ENCODE results near the gene PRKAR1B.
"Not testable (repeated sequence)": the region's sequence is repeated elsewhere in the genome, so short reads cannot be mapped to it uniquely, and the experiment has no call there.

The PRKAR1B gene

DNA sequence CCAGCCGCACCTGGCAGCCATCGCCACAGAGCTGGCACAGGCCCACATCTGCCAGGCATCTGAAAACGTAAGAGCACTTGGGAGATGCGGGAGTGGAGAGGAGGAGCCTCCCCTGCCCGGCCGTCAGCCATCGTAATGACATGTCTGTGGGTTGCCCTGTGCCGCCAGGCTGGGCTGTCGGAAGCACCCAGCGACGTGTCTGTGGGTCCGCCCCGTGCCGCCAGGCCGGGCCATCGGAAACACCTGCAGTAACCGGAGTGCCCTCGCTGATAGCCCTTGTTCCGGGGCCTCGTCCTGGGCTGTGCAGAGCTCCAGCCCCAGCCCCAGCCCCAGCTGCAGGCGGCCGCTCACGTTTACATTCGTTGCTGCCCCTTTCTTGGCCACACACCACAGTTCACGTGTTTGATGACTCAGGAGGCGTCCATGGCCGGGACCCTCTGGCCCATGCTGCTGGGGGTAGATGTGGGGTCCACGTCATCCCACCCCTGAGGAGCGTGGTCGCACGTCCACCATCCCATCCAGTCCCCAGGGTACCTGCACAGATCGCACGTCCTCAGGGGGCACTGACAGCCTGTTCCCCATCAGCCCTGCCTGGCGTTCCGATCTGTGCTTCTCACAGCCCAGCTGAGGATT is 30.0 kb upstream of the PRKAR1B start:
- DNase-seq: no peak

DNA sequence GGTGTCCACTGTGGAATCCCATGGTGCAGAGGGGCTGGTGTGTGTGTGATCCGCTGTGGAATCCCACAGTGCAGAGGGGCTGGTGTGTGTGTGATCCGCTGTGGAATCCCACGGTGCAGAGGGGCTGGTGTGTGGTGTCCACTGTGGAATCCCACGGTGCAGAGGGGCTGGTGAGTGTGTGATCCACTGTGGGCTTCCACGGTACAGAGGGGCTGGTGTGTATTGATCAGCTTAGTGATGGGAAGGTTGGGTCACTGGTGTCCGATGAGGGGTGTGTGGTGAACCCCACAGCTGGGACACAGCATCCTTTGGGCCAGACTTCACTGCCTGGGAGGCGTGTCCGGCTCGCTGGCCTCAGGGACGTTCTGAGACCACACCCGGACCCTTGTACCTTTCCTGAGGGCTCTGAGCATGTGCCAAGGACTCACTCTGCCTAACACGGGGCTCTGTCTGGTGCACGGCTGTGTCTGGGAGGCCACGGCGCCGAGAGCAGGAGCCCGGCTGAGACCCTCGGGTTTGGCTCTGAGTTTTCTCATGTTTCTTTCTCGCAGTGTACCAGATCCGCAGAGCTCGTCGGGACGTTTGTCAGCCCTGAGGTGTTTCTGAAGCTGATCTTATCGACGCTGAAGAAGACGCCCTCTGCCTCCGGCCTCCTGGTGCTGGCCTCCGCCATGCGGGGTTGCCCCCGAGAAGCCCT is 29.3 kb upstream of the PRKAR1B start:
- no peak for DNase-seq

DNA sequence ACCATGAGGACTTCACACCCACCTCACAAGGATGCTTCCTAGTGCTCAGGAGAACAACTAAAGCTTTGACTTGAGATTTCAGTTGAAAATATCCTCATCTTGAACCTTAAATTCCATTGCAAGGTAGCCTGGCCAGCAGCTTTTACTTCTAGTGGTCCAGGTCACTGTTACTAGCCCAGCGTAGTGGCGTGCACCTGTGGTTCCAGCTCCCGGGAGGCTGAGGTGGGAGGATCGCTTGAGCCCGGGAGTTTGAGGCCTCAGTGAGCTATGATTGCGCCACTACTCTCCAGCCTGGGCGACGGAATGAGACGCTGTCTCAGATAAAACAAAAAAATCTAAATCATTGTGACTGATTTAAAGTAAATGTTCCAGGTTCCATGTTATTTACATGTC is 28.3 kb upstream of the PRKAR1B start:
- no peak for DNase-seq

DNA sequence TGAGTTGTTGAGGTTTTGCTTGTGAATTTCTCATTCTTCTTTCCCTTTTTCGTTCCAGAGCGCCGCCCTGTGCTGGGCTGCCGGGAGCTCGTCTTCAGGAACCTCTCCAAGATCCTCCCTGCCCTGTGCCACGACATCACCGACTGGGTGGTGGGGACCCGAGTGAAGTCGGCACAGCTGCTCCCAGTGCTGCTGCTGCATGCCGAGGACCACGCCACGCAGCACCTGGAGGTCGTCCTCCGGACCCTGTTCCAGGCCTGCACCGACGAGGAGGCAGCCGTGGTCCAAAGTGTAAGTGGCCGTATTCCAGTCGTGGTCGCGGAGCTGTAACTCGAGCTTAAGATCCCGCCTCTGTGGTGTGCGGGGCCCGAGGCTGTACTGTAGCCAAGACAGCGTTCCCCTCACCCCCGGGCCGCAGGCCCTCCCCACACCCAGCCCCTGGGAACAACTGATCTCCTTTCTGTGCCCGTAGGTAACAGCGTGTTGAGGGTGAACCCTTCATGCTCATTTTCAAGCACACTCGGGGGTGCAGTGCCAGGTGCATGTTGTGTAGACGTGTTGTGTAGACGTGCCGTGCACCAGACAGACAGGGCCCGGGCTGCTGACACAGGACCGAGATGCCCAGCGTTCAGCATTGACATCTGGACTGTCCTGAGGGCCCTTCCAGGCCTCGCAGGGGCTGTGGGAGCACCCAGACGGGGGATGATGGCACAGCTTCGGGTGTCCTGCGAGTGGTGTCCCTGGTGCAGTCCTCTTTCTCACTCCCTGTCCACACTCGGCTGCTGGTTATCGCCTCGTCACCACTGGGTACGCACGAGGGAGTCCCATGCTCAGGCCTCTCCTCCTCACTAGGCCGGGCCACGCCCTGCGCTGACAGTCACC is 27.7 kb upstream of the PRKAR1B start:
- no peak for DNase-seq

DNA sequence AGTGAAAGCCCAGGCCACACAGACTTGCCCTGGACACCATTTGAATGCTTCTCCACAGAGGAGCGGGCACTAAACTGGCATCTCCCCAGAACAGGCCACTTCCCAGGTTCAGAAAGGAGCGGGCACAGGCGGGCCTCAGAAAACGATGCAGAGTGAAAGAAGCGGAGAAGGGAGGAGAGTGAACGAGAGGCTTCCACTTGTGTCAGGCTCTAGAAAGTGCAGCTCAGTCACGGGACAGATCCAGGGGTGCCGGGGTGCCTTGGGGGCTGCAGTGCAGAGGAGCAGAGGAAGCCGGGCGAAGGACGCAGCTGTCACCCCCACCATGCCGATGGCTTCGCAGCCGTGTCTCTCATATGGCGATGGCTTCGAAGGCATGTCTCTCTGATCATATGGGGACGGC is 26.1 kb upstream of the PRKAR1B start:
- no peak for DNase-seq

DNA sequence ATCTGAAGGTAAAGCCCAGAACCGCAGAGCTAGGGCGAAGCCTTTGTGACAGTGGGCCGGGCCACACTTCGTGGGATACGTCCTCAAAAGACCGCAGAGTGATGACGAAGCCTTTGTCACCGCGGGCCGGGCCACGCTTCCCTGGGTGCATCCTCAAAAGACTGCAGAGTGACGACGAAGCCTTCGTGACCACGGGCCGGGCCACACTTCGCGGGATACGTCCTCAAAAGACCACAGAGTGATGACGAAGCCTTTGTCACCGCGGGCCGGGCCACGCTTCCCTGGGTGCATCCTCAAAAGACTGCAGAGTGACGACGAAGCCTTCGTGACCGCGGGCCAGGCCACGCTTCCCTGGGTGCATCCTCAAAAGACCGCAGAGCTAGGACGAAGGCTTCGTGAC is 25.2 kb upstream of the PRKAR1B start:
- DNase-seq: not testable (repeated sequence)

DNA sequence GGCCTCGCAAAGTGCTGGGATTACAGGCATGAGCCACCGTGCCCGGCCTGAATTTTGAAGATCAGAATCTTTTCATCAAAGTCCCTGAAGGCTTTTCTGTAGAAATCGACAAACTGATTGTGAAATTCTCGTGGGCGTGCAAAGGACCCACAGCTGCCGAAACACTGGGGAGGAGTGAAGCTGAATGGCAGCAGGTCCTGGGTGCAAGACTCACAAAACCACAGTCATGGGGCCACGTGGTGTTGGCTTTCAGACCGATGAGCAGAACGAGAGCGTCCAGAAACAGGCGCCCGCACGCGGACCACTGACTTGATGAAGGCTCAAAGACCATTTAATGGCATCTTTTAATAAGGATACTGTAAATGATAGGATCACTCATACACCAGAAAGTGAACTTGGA is 24.7 kb upstream of the PRKAR1B start:
- no peak for DNase-seq

DNA sequence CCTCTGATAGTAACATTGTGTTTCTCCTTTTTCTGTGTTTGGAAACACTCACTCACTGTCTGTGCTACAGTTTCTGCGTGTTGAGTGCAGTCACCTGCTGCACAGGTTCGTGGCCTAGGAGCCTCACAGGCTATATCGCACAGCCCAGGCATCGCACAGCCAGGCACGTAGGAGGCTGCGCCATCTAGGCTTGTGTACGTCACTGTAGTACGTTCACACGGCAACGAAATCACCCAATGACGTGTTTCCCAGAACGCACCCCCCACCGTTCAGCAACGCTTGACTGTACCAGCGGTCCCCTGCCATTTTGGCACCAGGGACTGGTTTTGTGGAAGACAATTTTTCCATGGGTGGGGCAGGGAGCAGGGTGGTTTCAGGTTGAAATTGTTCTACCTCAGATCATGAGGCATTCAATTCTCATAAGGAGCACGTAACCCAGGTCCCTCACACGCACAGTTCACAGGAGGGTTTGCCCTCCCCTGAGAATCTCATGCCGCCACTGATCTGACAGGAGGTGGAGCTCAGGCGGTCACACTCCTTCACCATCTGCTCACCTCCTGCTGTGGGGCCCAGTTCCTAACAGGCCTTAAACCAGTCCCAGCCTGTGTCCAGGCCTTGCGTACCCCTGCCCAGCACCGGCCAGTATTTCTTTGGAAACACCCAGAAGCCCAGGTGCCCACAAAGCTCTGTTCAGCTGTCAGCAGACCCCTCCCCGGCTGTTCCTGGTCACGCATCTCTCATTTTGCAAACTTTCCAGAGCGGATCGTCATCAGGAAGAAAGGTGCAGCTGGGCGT is 23.2 kb upstream of the PRKAR1B start:
- DNase-seq: no peak

DNA sequence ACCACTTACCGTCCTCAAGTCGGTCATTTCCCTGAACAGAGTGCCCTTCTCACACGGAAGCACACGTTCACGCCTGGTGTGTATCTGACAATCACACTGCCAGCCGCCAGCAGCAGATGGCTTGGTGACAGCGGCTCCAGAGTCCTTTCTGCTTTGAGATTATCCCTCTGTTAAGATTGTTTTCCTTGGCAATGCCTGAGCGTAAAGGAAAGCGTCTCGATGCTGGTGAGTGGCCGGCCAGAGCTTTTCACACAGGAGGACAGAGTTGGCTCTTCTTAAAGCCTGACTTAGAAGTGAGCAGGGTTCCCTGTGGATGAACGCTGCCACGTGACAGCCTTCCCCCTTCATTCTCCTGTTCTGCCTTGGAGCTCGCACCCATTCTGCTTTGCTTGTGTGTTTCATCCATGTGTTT is 22.1 kb upstream of the PRKAR1B start:
- DNase-seq: no peak

DNA sequence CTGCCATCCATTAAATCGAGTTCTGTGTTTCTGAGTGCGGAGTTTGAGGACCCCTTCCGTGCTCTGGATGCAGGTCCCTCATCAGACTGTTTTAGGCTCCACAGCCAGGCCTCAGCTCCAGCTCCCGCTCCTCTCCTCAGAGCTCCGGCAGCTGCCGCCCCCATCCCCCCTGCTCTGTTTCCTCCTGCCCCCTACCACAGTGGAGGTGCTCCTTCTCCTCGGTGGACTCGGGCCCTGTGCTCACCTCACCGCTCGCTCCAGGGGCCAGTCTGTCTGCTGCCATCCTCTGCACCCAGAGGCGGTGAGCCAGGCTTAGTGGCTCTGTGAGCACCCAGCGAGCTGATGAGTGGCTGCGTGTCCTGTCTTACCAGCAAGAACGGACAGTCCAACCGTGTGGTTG is 21.4 kb upstream of the PRKAR1B start:
- no peak for DNase-seq

DNA sequence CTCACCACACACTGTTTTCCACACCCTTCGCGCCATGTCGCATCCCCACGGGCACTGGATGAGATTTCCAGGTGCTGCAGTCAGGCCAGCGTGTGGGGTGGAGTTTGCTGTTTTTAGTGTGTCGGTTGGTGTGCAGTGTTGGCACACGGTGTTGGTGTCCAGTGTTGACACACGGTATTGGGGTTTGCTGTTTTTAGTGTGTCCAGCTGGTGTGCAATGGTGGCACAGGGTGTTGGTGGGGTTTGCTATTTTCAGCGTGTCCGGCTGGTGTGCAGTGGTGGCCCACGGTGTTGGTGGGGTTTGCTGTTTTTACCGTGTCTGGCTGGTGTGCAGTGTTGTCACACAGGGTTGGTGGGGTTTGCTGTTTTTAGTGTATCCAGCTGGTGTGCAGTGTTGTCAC is 20.1 kb upstream of the PRKAR1B start:
- no peak for DNase-seq

DNA sequence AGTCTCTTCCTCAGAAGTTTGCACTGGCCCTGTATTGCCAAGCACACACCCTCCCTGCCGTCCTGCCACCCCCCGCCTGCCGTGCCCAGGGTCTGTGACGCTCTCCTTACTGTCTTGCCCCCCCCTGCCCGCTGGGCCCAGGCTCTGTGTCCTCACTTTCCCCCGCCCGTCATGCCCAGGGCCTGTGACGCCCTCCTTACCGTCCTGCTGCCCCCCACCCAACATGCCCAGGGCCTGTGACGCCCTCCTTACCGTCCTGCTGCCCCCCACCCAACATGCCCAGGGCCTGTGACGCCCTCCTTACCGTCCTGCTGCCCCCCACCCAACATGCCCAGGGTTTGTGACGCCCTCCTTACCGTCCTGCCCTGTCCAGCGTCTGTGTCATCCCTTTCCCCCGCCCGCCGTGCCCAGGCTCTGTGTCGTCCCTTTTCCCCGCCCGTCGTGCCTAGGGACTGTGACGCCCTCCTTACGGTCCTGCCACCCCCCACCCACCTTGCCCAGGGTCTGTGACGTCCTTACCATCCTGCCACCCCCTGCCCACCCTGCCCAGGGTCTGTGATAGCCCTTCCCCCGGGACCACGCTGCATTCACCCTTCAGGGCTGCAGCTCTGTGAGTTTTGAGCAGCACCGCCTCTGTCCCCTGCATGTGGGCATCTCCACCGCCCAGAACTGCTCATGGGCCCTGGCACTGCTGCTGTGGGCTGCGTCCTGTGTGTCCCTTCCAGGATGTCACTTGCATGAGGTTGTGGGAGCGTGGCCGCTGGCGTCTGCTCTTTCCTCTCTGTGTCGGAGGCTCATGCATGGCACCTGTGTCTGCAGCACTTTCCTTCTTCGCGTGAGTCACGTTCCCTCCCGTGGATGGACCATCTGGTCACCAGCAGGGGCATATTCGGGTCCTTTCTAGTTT is 19.3 kb upstream of the PRKAR1B start:
- no peak for DNase-seq

DNA sequence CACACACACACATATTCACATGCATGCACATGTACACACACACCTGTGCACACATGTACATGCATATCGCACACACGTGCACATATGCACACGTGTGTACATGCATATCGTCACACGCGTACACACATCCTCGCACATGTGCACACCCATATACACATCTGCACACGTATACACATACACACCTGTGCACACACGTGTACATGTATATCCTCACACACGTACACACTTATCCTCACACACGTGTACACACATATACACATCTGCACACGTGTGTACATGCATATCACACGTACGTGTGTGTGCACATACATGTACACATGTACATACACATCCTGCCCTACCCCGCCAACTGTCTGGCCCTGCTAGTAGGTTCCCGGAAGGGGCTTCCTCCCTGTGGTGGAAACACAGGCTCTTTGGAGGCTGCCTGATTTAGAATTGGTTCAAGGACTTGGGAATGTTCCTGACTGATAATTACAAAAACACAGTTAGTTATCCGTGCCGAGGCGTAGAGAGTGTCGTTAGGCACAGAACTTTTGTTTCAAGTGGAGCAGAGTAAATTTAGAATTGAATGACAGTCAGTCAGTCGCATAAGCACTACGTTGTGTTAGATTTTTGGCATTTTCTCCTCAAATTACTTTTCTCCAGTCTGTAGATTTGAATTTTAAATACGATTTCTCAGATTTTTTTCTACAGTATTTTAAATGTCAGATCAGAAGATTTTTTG is 18.5 kb upstream of the PRKAR1B start:
- no peak for DNase-seq

DNA sequence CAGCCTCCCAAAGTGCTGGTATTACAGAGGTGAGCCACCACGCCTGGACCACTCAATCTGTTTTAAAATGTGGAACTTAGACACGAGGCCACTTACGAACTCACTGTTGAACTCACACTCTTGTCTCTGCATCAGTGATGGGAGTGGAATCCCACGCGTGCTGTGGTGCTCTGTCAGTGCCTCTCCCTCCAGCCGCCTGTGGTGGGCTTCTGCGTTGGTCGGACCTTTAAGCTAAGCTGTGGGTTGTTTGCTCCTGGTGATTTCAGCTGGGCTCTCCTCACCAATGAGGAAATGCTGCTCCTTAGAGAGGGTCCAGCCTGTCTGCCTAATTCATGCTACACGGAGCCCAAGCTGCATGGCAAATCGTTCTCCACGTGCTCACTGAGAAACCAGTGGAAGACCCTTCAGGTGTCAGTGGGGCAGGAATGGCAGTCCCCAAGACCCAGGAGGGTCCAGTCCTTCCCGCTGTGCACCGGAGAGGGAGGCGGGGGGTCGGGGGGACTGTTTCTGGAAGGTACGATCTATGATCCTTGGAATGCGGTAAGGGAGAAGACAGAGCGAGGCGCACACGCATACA is 17.9 kb upstream of the PRKAR1B start:
- DNase-seq: no peak

DNA sequence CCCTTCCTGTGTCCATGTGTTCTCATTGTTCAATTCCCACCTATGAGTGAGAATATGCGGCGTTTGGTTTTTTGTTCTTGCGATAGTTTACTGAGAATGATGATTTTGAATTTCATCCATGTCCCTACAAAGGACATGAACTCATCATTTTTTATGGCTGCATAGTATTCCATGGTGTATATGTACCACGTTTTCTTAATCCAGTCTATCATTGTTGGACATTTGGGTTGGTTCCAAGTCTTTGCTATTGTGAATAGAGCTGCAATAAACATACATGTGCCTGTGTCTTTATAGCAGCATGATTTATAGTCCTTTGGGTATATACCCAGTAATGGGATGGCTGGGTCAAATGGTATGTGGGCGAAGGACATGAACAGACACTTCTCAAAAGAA is 17.0 kb upstream of the PRKAR1B start:
- DNase-seq: not testable (repeated sequence)

DNA sequence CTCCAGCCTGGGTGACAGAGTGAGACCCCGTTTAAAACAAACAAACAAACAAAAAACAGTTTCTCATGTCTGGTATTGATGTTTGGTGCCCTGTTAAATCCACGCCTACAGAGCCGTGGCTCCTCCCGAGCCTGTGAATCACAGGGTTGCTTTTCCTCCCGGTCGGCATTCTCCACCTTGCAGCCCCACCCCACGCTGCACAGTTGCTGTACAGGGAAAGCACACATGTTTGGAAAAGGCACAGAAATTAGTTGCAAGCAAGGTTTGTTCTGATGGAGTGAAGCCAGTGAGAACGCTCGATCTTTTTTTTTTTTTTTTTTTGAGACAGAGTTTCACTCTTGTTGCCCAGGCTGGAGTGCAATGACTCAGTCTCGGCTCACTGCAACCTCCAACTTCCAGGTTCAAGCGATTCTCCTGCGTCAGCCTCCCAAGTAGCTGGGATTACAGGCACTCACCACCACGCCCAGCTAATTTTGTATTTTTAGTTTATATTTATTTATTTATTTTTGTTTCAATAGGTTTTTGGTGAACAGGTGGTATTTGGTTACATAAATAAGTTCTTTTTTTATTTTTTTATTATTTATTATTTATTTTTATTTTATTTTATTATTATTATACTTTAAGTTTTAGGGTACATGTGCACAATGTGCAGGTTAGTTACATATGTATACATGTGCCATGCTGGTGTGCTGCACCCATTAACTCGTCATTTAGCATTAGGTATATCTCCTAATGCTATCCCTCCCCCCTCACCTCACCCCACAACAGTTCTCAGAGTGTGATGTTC is 16.5 kb upstream of the PRKAR1B start:
- not testable (repeated sequence) for DNase-seq

DNA sequence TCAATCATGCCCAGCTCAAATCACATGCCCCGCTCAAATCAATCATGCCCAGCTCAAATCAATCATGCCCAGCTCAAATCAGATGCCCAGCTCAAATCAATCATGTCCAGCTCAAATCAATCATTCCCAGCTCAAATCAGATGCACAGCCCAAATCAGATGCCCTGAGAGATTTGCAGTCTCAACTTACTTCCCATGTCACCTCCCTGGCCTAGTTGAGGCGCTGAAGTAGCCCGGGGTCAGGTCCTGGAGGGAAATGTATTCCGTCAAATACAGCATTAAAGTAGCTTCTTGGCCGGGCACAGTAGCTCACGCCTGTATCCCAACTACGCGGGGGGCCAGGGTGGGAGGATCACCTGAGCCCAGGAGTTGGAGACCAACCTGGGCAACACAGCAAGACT is 15.7 kb upstream of the PRKAR1B start:
- no peak for DNase-seq

DNA sequence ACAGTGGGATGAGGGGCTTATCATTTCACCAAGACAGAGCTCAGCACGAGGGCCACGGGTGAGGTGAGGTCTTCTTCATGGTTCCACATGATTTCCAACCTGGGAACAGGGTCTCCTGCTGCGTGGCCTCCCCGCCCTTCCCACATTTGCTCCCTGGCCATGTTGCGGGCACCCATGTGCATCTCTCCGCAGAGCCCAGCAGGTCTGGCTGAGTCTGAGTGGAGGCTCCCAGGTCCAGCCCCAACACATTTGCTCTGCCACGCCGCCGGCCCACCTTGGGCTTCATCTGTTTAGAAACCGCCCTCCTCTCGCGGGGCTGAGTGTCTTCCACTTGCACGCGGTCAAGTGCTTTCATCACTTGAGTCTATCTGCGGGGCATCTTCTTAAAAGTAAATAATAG is 14.8 kb upstream of the PRKAR1B start:
- no peak for DNase-seq

DNA sequence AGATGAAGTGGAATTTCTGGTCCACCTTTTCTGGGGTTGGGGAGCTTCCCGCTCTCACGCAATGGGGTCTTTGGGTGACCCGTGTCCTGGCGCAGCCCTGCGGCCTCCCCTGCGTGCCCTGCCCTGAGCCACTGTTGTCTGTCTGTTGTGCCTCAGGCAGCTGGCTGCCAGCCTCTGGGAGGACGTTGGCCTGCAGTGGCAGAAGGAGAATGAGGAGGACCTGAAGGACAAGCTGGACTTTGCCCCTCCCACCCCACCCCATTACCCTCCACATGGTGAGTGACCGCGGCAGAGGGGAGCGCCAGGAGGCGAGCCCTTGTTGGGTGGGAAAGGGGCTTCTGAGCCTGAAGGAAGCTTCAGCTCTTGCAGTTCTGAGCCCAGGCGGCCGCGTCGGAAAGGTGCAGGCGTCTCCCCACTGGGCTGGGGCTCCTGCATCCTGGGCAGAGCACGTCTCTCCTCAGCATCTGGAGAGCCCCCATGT is 14.2 kb upstream of the PRKAR1B start:
- no peak for DNase-seq

Measured in NCI-H2081 treated with DMSO at 0.1 percent for 48 hours (cell line).